Measurements from ENCODE around the gene SCN2B.

Gene SCN2B

DNA sequence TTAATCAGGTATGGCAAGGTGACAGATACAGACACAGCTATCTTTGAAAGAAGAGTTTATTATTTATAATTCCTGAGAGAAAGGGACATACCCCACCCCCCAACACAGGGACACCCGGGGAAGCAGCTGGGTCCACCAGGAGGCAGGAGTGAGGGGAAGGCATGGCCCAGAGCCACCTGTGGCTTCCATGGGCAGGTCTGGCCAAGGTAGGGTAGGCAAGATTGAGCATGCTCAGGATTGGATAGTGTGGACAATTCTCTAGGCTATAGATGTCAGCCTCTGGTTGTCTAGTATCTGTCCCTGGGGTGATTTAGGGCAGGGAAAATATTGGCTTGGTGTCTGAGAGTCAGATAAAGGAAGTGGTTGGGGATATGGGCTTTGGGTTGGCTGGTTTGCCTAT lies 62.2 kb downstream of the SCN2B start:
- TF ChIP-seq, protein P1, sequence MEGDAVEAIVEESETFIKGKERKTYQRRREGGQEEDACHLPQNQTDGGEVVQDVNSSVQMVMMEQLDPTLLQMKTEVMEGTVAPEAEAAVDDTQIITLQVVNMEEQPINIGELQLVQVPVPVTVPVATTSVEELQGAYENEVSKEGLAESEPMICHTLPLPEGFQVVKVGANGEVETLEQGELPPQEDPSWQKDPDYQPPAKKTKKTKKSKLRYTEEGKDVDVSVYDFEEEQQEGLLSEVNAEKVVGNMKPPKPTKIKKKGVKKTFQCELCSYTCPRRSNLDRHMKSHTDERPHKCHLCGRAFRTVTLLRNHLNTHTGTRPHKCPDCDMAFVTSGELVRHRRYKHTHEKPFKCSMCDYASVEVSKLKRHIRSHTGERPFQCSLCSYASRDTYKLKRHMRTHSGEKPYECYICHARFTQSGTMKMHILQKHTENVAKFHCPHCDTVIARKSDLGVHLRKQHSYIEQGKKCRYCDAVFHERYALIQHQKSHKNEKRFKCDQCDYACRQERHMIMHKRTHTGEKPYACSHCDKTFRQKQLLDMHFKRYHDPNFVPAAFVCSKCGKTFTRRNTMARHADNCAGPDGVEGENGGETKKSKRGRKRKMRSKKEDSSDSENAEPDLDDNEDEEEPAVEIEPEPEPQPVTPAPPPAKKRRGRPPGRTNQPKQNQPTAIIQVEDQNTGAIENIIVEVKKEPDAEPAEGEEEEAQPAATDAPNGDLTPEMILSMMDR (IDR thresholded peaks at IDR 0.05; ENCODE audit: insufficient read depth, low read length, poor library complexity, severe bottlenecking): no peak
- DNase-seq (ENCODE audit: extremely low read depth, insufficient read length): no peak
- Histone ChIP-seq H3K36me3 (ENCODE audit: control insufficient read depth, insufficient read depth, low read length) (no peaks in the 10 kb centered on the region), H3K4me3 (replicated peaks; ENCODE audit: low read depth, low read length) (no peak overlapping the region), H3K27me3 (replicated peaks; ENCODE audit: control insufficient read depth, insufficient read depth, low read length) (peaks cover 1% of the 10 kb centered on the region)

DNA sequence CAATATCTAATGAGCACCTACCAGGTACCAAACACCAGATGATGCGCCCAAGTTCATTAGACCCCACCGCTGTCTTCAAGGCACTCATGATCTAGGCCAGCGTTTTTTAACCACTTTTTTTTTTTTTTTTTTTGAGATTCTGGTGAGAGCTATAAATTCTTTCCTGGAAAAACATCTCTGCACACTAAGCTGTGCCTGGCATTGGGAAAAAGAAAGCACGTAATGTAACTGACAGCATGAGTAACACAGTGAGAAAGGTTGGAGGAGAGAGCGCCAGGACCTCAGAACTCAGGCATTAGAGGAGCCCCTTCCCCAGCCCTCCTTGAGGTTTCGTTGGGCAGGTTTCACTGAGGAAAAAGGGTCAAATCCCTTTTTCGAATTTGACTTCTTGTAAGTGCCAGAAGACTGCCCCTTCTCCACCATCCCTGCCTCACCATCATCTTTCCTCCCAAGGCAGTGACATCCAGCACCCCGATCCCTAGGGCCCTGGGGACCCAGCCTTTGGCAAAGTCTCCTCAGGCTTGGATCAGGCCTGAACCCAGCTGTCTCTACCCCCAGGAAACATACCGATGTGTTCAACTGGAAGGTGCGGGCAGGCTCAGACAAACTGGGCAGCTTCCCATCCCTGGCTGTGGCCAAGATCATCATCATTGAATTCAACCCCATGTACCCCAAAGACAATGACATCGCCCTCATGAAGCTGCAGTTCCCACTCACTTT lies 63.6 kb downstream of the SCN2B start:
- peaks cover 1% of the 10 kb centered on the region for H3K27me3 ChIP-seq (replicated peaks; ENCODE audit: control insufficient read depth, insufficient read depth, low read length)
- DNase-seq (ENCODE audit: extremely low read depth, insufficient read length): no peak
- H3K4me3 ChIP-seq (replicated peaks; ENCODE audit: low read depth, low read length): no peak overlapping the region
- TF ChIP-seq, protein P1 (IDR thresholded peaks at IDR 0.05; ENCODE audit: insufficient read depth, low read length, poor library complexity, severe bottlenecking): no peak
- H3K36me3 ChIP-seq (ENCODE audit: control insufficient read depth, insufficient read depth, low read length): no peaks in the 10 kb centered on the region

Measured in GM06990 (cell line).